ENCODE measurements around the gene SWT1.

SWT1 gene

GRCh38 chr1:185154912-185155513 is 2.0 kb upstream of the SWT1 start:
- Histone ChIP-seq H2AFZ (ENCODE audit: insufficient read depth, low read length, poor library complexity) (no peak overlapping the region), H2AK5ac (ENCODE audit: low read length) (no peak overlapping the region), H4K12ac (ENCODE audit: low read depth, low read length) (no peak overlapping the region), H2BK12ac (ENCODE audit: low read length) (no peak overlapping the region), H3K18ac (ENCODE audit: low read length) (no peak overlapping the region), H3K36me3 (ENCODE audit: control insufficient read depth in 1 of 2, insufficient read depth in 2 of 2, low read length in 2 of 2) (no peaks in the 10 kb centered on the region), H3K79me2 (ENCODE audit: control insufficient read depth, insufficient read depth, low read length, poor library complexity) (peaks cover 10% of the 10 kb centered on the region), H4K91ac (ENCODE audit: low read depth, low read length) (no peak overlapping the region), H3K9me3 (ENCODE audit: insufficient read depth, low read depth, low read length) (no peaks in the 10 kb centered on the region), H3K79me1 (ENCODE audit: low read length) (peaks cover 14% of the 10 kb centered on the region), H3K4me3 (ENCODE audit: low read depth, low read length) (no peak overlapping the region), H2BK5ac (ENCODE audit: low read depth, low read length, poor library complexity) (no peak overlapping the region), H3K4me2 (ENCODE audit: low read length) (no peak overlapping the region), H3K4me1 (ENCODE audit: control insufficient read depth in 1 of 2, insufficient read depth in 2 of 2, low read length in 2 of 2) (no peaks in the 10 kb centered on the region), H3K14ac (ENCODE audit: low read length) (no peak overlapping the region), H4K8ac (ENCODE audit: low read depth, low read length) (no peak overlapping the region), H2BK120ac (ENCODE audit: insufficient read depth, low read length, poor library complexity) (no peak overlapping the region), H3K4ac (ENCODE audit: low read depth, low read length) (no peak overlapping the region), H3K23ac (ENCODE audit: low read length) (no peak overlapping the region), H3K9ac (ENCODE audit: low read length) (no peak overlapping the region), H3K27ac (ENCODE audit: low read depth, low read length) (no peak overlapping the region), H3K27me3 (ENCODE audit: insufficient read depth, low read length) (no peaks in the 10 kb centered on the region)
- no CpG with 5 or more reads among the region's 2 CpGs for WGBS (ENCODE audit: extremely low coverage, insufficient coverage, insufficient read length)
- peak in 1 of 2 donors; percentile 38 for DNase-seq

- WGBS (ENCODE audit: extremely low coverage, insufficient coverage, insufficient read length), result no CpG with 5 or more reads among the region's 11 CpGs
- H4K8ac ChIP-seq (ENCODE audit: low read depth, low read length), result no peak overlapping the region
These were observed 1.2 kb upstream of the SWT1 start for GRCh38 chr1:185155600-185156287.

GRCh38 chr1:185156288-185156853 is 596 bp upstream of the SWT1 start:
- H3K4me2 ChIP-seq (ENCODE audit: low read length), result peak overlapping the region; percentile 73
- H2AK5ac ChIP-seq (ENCODE audit: low read length), result no peak overlapping the region

More at GRCh38 chr1:185155600-185156287, 1.2 kb upstream of the SWT1 start:
- peak overlapping the region; percentile 55 for H3K4ac ChIP-seq (ENCODE audit: low read depth, low read length)
- H3K27me3 ChIP-seq (ENCODE audit: insufficient read depth, low read length), result no peaks in the 10 kb centered on the region
- no peak overlapping the region for H2BK12ac ChIP-seq (ENCODE audit: low read length)
- peaks cover 14% of the 10 kb centered on the region for H3K79me1 ChIP-seq (ENCODE audit: low read length)
- H3K14ac ChIP-seq (ENCODE audit: low read length), result no peak overlapping the region
- H3K4me3 ChIP-seq (ENCODE audit: low read depth, low read length), result peak overlapping the region; percentile 91
- no peak overlapping the region for H2AK5ac ChIP-seq (ENCODE audit: low read length)
- H3K9me3 ChIP-seq (ENCODE audit: insufficient read depth, low read depth, low read length), result no peaks in the 10 kb centered on the region
- H3K79me2 ChIP-seq (ENCODE audit: control insufficient read depth, insufficient read depth, low read length, poor library complexity), result peaks cover 10% of the 10 kb centered on the region
- H3K9ac ChIP-seq (ENCODE audit: low read length), result peak overlapping the region; percentile 97
- peak overlapping the region; percentile 88 for H2AFZ ChIP-seq (ENCODE audit: insufficient read depth, low read length, poor library complexity)
- DNase-seq, result peak; percentile 8 to 70
- H3K36me3 ChIP-seq (ENCODE audit: control insufficient read depth in 1 of 2, insufficient read depth in 2 of 2, low read length in 2 of 2), result no peaks in the 10 kb centered on the region
- no peak overlapping the region for H3K18ac ChIP-seq (ENCODE audit: low read length)
- no peak overlapping the region for H3K23ac ChIP-seq (ENCODE audit: low read length)
- peak overlapping the region; percentile 76 for H4K12ac ChIP-seq (ENCODE audit: low read depth, low read length)
- peak overlapping the region; percentile 90 for H3K27ac ChIP-seq (ENCODE audit: low read depth, low read length)
- peak overlapping the region; percentile 78 for H2BK5ac ChIP-seq (ENCODE audit: low read depth, low read length, poor library complexity)
- H2BK120ac ChIP-seq (ENCODE audit: insufficient read depth, low read length, poor library complexity), result peak overlapping the region; percentile 54
- peak overlapping the region; percentile 73 for H3K4me2 ChIP-seq (ENCODE audit: low read length)
- no peak overlapping the region for H4K91ac ChIP-seq (ENCODE audit: low read depth, low read length)
- no peaks in the 10 kb centered on the region for H3K4me1 ChIP-seq (ENCODE audit: control insufficient read depth in 1 of 2, insufficient read depth in 2 of 2, low read length in 2 of 2)

DNA sequence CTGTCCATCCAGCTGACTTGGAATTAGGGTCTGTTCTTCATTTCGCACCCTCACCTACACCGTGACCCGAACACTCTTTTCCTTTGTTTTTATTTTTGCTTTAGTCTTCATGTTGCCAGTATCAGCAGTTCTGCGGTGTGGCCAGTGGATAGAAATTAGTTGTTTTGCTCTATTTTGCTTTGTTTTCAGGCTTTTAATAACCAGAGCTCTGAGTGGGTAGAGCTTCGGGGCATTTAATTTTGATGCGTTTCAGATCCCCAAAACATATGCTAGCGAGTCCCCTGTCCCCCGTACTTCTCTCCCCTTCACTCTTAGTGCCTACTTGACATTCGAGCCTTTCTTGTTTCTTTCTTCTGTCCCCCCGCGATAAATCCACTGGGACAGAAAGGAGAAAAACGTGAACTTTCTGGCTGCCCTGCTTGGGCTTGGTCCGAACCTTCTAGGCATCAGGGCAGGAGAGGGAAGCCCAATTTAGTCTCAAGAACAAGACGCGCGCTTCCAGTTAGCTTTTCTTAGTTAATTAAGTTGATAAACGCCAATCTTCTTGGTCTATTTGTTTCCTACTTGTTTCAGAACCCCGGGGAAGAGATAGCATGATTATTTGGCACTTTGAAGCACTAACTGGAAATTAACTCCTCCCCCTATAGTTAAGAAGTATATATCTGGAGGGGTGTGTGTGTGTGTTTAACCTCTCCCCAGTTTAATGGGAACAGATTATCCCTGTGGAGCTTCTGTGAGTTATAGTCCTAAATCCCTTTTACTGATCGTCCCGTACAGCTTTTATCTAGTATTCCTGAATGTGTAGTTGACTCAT is 839 bp downstream of the SWT1 start:
- no CpG with 5 or more reads among the region's 20 CpGs for WGBS (ENCODE audit: extremely low coverage, insufficient coverage, insufficient read length)
- H3K4me1 ChIP-seq (ENCODE audit: control insufficient read depth in 1 of 2, insufficient read depth in 2 of 2, low read length in 2 of 2), result no peaks in the 10 kb centered on the region

More at GRCh38 chr1:185156288-185156853, 596 bp upstream of the SWT1 start:
- Histone ChIP-seq H2BK12ac (ENCODE audit: low read length) (no peak overlapping the region), H3K79me2 (ENCODE audit: control insufficient read depth, insufficient read depth, low read length, poor library complexity) (peaks cover 10% of the 10 kb centered on the region), H3K18ac (ENCODE audit: low read length) (peak overlapping the region; percentile 63), H3K27me3 (ENCODE audit: insufficient read depth, low read length) (no peaks in the 10 kb centered on the region), H2BK120ac (ENCODE audit: insufficient read depth, low read length, poor library complexity) (peak overlapping the region; percentile 54), H3K4me1 (ENCODE audit: control insufficient read depth in 1 of 2, insufficient read depth in 2 of 2, low read length in 2 of 2) (no peaks in the 10 kb centered on the region), H3K36me3 (ENCODE audit: control insufficient read depth in 1 of 2, insufficient read depth in 2 of 2, low read length in 2 of 2) (no peaks in the 10 kb centered on the region), H3K4ac (ENCODE audit: low read depth, low read length) (peak overlapping the region; percentile 55), H3K23ac (ENCODE audit: low read length) (no peak overlapping the region), H3K14ac (ENCODE audit: low read length) (peak overlapping the region; percentile 55), H4K8ac (ENCODE audit: low read depth, low read length) (peak overlapping the region; percentile 89), H3K79me1 (ENCODE audit: low read length) (peaks cover 14% of the 10 kb centered on the region), H3K9me3 (ENCODE audit: insufficient read depth, low read depth, low read length) (no peaks in the 10 kb centered on the region), H4K91ac (ENCODE audit: low read depth, low read length) (peak overlapping the region; percentile 72), H3K4me3 (ENCODE audit: low read depth, low read length) (peak overlapping the region; percentile 91), H3K27ac (ENCODE audit: low read depth, low read length) (peak overlapping the region; percentile 90), H2AFZ (ENCODE audit: insufficient read depth, low read length, poor library complexity) (peak overlapping the region; percentile 88), H4K12ac (ENCODE audit: low read depth, low read length) (peak overlapping the region; percentile 76), H3K9ac (ENCODE audit: low read length) (peak overlapping the region; percentile 97), H2BK5ac (ENCODE audit: low read depth, low read length, poor library complexity) (peak overlapping the region; percentile 78)
- WGBS (ENCODE audit: extremely low coverage, insufficient coverage, insufficient read length), result no CpG with 5 or more reads among the region's 30 CpGs
- DNase-seq, result peak in 1 of 2 donors; percentile 9

More for the DNA sequence above, 839 bp downstream of the SWT1 start:
- H2AK5ac ChIP-seq (ENCODE audit: low read length), result no peak overlapping the region
- peak overlapping the region; percentile 63 for H3K9ac ChIP-seq (ENCODE audit: low read length)
- peaks cover 10% of the 10 kb centered on the region for H3K79me2 ChIP-seq (ENCODE audit: control insufficient read depth, insufficient read depth, low read length, poor library complexity)
- H3K18ac ChIP-seq (ENCODE audit: low read length), result no peak overlapping the region
- peaks cover 14% of the 10 kb centered on the region for H3K79me1 ChIP-seq (ENCODE audit: low read length)
- H3K27me3 ChIP-seq (ENCODE audit: insufficient read depth, low read length), result no peaks in the 10 kb centered on the region
- H3K4ac ChIP-seq (ENCODE audit: low read depth, low read length), result peak overlapping the region; percentile 72
- H2BK12ac ChIP-seq (ENCODE audit: low read length), result no peak overlapping the region
- no peaks in the 10 kb centered on the region for H3K36me3 ChIP-seq (ENCODE audit: control insufficient read depth in 1 of 2, insufficient read depth in 2 of 2, low read length in 2 of 2)
- no peaks in the 10 kb centered on the region for H3K9me3 ChIP-seq (ENCODE audit: insufficient read depth, low read depth, low read length)
- H2AFZ ChIP-seq (ENCODE audit: insufficient read depth, low read length, poor library complexity), result peak overlapping the region; percentile 52
- DNase-seq, result peak in 1 of 2 donors; percentile 18
- H3K4me3 ChIP-seq (ENCODE audit: low read depth, low read length), result peak overlapping the region; percentile 94
- H3K23ac ChIP-seq (ENCODE audit: low read length), result no peak overlapping the region
- peak overlapping the region; percentile 71 for H3K14ac ChIP-seq (ENCODE audit: low read length)
- no peak overlapping the region for H2BK120ac ChIP-seq (ENCODE audit: insufficient read depth, low read length, poor library complexity)
- H3K27ac ChIP-seq (ENCODE audit: low read depth, low read length), result no peak overlapping the region
- peak overlapping the region; percentile 60 for H2BK5ac ChIP-seq (ENCODE audit: low read depth, low read length, poor library complexity)
- H3K4me2 ChIP-seq (ENCODE audit: low read length), result peak overlapping the region; percentile 75
- H4K8ac ChIP-seq (ENCODE audit: low read depth, low read length), result peak overlapping the region; percentile 91
- no peak overlapping the region for H4K12ac ChIP-seq (ENCODE audit: low read depth, low read length)
- H4K91ac ChIP-seq (ENCODE audit: low read depth, low read length), result peak overlapping the region; percentile 90
